ENCODE data around the gene TRPT1.

TRPT1 gene

DNA sequence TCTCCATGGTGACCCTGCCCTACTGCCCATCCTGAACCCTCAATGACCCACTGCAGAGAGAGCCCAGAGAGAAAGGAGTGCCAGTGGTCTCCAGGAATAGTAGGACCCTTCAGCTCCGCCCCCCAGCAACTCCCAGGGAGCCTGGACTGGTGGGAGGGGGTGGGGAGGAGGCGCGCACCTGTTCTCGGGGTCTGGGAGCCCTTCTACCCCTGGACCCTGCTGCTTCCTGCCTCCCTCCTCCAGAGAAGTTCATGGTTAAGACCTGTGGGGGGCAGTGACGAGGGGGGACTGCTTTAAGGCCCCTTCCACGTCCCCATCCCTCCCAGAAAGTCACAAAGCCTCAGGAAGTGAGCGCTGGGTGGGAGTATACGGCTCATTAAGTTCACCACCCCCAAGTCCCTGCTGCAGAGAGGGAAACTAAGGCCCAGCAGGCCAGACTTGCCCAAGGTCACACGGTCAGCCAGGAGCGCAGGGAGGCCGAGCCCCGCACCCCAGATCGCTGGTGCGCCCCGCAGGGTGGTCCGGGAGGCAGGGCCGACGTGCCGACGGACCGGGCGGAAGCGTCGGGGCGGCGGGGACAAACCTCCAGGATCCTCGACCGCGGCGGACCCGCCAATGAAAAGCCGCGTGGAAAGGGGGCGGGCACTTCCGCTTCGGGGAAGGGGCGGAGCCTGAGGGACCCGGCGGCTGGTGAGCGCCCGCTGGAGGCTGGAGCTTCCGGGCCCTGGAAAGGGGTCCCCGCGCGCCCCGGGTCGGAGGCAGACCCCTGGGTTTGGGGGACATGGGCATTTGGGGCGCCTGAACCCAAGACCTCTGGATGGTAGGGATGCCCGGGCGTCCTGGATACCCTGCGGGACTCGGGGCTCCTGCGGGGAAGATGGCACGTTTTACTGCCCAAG is at the start of gene TRPT1, which contains the start of gene NUDT22:
Gene TRPT1 (minus strand): TSS at position 579 of the 899 bp plus-strand sequence. CDS start 326 bp downstream, at position 253.
Gene NUDT22 (plus strand): TSS at position 667 of the 899 bp plus-strand sequence. CDS start 379 bp downstream, outside the sequence.
- DNase-seq: peak; percentile 96

DNA sequence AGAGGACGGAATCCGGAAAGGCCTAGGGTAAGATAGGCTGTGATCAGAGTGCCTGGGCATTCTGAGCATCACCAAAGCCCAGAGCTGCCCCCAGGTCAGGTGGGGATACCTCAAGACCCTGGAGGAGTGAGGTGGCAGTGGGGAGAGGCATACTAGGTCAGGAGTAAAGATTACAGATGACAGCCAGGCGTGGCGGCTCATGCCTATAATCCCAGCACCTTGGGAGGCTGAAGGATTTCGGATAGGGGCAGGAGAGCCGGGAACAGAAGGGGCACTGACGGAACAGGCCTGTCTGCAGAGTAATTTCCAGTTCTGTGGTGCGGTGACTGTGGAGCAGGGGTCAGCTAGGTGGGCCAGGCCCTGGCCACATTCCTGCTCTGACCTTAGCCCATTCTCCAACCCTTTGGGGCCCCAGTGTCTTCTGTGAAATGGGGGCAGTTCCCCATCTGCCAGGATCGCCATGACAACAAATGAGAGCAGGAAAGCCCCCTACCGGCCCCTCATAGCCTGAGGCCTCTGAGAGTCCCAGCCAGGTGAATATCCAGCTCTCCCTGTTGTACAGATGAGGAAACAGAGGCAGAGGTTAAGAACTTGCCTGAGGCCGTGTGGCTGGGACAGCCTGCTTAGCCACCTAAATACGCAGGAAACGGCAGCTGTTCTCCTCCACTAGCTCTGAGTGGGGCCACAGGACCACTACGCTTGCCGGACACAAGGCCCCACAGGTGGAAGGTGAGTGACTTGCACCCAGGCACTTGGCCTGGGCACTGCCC is 49.2 kb upstream of the TRPT1 start:
- DNase-seq: no peak

DNA sequence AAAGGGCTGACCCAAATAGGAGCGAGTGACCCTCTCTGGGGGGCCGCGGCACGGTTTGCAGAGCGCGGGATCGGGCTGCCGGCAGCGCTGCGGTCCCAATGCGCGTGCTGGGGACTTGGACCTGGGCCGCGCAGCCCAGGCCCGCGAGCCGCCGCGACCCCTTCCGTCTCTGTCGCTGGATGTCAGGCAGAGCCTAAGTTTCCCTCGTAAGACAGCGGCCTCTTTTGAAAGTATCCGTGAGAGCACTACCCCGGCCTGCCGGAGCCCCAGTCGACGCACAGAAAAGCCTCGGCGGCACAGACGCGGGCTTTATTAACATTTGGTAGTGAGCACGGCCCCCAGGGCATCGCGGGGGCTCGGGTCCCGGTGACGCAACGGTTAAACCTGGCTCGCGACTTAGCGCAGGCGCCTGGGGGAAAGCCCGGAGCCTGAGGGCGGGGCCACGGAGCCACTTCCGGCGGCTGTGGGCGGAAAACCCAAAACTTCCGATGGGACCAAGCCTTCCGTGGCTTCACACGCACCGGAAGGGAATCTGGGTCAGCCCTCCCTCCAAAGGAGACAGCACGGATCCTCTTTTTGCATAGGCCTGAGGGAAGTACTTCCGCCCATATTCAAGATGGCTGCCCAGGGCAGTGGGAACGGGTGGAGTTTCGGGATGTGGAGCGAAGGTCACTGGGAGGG is 43.7 kb upstream of the TRPT1 start:
- DNase-seq: peak; percentile 100

DNA sequence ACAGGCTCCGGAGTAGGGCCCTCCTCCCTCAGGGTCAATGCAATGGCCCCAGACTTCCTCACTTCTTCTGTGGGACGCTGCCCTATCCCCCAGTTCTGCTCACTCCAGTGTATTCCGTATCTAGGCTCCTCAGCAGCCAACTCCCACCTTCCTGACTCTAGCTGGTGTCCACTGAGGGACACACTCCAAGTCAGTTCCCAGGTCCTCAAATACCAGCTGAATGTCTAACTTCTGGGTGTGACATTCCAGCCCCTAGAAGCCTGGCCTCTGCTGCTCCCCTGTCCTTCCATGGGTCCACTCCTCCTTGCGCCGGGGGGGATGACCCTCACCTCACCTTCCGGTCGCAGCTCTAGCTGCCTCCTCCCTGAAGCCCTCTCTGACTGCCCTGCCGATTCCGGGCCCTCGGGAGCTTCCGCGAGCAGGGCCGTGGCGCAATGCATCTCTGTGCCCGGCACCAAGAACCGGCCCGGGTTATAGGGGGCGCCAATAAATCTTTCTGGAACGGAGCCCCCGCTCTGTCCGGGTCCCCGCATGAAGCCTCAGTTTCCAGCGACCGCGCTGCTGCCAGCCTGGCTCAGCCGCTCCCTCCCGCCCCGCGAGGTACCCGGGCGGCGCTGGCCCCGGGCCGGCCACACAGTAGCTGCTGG is 43.0 kb upstream of the TRPT1 start:
- peak; percentile 69 for DNase-seq

DNA sequence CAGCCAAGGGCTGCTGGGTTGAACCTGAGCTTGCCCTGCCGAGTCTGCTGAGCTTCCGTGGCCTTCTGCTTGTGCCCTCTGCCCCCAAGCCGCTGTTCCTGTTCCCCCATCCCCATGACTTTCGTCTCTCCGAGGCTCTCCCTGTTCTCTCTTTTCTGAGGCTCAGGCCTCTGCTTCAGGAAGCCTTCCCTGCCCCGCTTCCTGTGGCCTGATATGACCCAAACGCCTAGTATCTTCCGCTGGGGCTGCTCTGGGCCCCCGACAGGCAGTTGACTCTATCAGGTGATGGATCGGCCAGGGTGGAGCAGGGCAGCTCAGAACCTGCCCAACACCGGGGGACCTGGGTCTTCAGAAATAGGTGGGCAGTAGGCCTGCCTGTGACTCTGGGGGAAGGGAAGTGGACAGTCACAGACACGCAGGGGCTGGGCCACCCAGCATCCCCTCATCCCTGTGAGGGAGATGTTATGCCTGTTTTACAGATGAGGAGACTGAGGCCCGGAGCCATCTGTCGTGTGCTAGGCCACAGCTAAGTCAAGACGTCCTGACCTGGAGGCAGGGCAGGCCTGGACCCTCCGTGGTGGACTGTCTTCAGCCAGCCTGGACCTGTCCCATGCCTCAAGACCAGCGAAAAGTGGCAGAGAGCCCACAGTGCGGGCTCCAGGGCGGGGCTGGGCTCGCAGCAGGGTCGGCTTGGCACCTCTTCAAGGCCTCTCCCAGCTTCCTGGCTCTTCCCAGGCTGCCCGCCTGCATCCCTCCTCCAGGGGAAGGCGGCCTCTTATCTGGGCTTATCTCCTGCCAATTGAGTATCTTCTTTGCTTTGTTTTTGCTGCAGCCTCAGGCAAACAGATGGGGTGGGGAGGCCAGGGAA is 42.3 kb upstream of the TRPT1 start:
- DNase-seq: no peak

DNA sequence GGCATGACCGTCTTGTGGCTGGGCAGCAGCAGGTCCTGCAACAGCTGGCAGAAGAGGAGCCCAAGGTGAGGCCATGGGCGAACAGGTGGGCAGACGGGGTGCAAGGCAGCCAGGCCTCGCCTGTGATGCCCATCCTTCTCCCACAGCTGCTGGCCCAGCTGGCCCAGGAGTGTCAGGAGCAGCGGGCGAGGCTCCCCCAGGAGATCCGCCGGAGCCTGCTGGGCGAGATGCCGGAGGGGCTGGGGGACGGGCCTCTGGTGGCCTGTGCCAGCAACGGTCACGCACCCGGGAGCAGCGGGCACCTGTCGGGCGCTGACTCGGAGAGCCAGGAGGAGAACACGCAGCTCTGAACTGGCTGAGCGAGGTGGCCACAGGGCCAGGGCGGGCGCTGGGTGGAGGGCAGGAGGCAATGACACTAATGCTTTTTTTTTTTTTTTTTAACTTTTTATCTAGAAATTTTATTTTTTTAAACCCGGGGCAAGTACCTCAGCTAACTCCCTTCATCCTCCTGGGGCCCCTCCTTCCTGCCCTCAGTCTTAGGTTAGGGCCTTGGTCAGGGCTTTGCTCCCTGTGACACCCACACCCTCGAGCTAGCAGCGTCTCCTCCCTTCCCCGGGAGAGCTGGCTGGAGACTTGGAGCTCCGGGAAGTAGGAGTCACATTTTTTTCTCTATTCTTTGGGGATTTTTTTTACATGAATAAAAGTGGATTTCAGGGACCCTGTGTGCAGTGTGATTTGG is 41.4 kb upstream of the TRPT1 start:
- no peak for DNase-seq

GRCh38 chr11:64266339-64266738 is 40.4 kb upstream of the TRPT1 start:
- no peak for DNase-seq

DNA sequence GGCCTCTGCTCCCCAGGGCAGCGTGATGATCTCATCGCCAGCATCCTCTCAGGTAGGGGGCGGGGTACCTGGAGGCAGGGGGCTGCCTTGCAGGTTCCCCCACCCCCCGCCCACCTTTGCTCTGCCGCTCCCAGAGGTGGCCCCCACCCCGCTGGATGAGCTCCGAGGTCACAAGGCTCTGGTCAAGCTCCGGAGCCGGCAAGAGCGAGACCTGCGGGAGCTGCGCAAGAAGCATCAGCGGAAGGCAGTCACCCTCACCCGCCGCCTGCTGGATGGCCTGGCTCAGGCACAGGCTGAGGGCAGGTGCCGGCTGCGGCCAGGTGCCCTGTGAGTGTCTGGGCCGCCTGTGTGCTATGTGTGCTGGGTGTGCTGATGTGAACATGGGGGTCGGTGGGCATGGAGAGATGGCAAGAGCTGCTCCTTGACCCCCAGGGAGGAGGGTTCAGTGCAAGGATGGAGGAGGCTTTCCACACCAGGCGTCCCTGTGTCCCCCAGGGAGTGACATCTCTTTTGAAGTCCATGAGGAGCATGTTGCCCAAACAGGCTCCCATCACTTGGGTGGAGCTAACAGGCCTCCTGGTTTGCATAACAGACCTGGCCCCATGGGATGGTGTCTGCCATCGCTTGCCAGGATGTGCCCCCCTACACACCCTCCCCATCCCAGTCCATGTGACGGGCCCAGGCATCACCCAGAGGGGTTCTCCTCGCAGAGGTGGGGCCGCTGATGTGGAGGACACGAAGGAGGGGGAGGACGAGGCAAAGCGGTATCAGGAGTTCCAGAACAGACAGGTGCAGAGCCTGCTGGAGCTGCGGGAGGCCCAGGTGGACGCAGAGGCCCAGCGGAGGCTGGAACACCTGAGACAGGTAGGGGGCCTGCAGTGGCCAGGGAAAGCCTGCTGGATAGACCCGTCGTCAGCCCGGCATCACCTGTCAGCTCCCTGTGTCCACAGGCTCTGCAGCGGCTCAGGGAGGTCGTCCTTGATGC is 39.5 kb upstream of the TRPT1 start:
- DNase-seq: no peak

DNA sequence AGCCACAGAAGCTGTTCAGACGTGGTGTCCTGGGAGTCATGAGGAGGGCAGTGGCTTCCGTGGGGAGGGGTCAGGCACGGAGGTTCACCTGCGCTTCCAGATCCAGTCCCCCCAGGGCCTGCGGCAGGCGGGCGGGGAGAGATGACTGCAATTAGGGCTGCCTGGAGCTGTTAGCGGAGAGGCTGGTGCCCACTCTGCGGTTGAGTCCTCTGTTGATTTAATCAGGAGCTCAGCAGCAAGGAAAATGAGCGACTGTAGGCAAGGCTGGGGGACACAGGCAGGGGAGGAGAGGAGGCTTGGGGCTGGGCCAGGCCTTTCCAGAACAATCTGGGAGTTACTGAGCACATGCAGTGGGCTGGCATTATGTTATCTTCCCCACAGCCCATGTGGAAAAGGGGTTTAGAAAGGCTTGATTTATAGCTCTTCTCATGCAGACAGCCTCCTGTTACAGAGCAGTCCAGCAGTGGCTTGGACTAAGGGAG is 38.4 kb upstream of the TRPT1 start:
- DNase-seq: no peak

DNA sequence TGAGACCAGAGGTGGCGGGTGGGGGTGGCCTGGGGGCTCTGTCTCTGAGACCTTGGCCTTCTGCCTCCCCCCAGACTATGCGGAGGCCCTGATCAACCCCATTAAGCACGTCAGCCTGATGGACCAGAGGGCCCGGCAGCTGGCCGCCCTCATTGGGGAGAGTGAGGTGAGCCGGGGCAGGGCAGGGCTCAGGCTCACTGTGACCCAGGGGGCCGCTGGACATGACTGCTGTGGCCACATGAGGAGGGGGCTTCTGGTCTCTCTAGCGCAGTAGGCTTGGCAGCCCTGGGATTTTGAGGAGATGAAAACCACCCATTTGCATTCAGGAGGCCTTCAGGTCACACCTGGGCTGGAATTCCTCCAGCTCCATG is 37.9 kb upstream of the TRPT1 start:
- no peak for DNase-seq

GRCh38 chr11:64263021-64263946 is 37.3 kb upstream of the TRPT1 start:
- no peak for DNase-seq

DNA sequence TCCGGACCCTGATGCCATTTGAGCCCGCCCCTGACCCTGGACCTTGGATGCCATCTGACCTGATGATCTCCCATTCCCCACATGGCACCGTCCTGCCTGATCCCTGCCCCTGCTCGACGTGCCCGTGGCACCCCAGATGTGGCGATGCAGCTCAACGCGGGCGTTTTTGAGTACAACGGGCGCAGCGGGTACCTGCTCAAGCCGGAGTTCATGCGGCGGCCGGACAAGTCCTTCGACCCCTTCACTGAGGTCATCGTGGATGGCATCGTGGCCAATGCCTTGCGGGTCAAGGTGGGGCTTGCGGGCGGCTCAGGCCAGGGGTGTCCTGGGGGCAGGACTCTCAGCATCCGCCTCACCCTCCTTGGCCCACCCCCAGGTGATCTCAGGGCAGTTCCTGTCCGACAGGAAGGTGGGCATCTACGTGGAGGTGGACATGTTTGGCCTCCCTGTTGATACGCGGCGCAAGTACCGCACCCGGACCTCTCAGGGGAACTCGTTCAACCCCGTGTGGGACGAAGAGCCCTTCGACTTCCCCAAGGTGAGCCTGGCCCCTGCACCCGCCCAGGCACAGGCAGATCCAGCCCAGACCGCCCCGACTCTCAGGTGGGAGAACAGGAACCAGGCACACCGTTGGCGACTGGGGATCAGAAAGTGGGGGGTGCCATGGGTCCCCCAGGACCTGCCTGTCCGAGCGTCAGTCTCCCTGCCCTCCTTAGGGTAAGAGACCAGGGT is 36.5 kb upstream of the TRPT1 start:
- DNase-seq: no peak

DNA sequence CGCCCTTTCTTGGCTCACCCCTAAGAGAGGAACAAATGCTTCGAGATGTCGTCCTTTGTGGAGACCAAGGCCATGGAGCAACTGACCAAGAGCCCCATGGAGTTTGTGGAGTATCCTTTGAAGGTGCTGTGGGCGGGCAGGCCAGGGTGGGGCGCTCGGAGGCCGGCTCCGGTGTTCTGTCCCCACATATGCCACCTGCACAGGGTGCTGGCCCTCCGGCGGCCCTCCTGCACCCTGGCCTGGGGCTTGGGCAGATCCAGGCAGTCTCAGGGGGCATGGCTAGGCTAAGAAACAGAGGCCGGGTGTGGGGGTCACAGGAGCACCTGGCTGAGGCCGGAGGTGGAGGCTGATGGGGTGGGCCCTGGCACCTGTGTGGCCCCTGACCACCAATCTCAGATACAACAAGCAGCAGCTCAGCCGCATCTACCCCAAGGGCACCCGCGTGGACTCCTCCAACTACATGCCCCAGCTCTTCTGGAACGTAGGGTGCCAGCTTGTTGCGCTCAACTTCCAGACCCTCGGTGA is 35.6 kb upstream of the TRPT1 start:
- no peak for DNase-seq

DNA sequence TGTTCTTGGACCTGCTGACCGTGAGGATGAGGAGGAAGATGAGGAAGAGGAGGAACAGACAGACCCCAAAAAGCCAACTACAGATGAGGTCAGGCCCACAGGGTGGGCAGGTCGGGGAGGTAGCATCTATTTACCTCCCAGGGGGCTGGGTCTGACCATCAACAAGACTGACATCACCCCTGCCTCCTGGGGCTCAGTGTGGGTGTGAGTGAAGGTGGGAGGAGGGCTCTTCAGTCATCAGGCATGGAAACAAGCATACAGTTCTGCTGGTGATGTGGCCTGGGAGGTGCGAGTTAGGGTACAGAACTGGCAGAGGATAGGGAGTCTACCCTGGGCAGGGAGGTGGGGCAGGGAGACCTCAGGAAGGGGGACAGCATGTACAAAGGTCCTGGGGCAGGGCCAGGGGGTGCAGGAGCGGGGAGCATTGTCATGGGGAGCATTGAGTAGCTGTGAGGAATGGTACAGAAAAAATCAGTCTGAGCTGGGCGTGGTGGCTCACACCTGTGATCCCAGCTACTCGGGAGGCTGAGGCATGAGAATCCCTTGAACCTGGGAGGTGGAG is 34.2 kb upstream of the TRPT1 start:
- DNase-seq: no peak

GRCh38 chr11:64259533-64260067 is 33.6 kb upstream of the TRPT1 start:
- no peak for DNase-seq

DNA sequence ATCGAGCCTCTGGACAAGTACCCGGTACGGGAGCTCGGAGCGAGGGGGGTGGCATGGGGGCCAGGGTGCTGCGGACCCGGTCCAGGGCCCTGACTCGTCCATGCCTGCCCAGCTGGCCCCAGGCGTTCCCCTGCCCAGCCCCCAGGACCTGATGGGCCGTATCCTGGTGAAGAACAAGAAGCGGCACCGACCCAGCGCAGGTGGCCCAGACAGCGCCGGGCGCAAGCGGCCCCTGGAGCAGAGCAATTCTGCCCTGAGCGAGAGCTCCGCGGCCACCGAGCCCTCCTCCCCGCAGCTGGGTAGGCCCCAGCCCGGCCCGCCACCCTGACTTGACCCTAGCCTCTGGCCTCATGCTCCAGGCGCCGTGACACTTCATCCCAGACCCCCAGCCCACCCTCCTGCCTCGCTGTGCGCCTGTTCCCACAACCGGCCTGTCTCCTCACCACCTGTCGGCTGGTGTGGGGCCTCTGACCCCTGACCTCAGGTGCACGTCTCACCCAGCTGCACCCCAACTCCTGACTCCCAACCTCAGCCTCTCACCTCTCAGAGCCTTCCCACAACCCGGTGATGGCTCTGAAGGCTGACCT is 33.1 kb upstream of the TRPT1 start:
- DNase-seq: no peak
